IMR-90 (cell line): ENCODE measurements around the gene STXBP2. TPM values are rescaled to one million over a fixed set of nuclear protein-coding genes. Genes with fewer than 3 reads are reported as not detected.

Experiments
- ATAC-seq: fragments of 200-7000 bp; cut with Tn5 transposase; 2 replicates; pipeline ENCODE4 v1.9.1; 2020; ENCODE audit warnings: low read depth, mild to moderate bottlenecking, moderate library complexity
- BruUV-seq: library from RNA; stranded (reverse); fragments of 400-500 nt; replicated peaks from 2 replicates; lab custom pipeline; 2021; lab: Mats Ljungman, UMichigan
- CTCF ChIA-PET: fragments of 300-600 bp; formaldehyde crosslinking; extraction: SDS; loops from one replicate; lab custom pipeline; 2021; ENCODE audit warnings: antibody characterized with exemption; lab: Yijun Ruan, JAX
- POLR2A ChIA-PET: fragments of 300-600 bp; sonication (Branson Sonifier 250); formaldehyde crosslinking; loops from one replicate; lab custom pipeline; 2022; ENCODE audit warnings: antibody characterized with exemption; ENCODE audit not compliant: unreplicated experiment; lab: Charles Lee
- DNase-seq: peaks from one replicate; pipeline ENCODE4 v3.0.0; 2013
- H2AFZ ChIP-seq: replicated peaks from 2 replicates; pipeline ENCODE3; 2013; ENCODE audit warnings: low read length, mild to moderate bottlenecking; ENCODE audit not compliant: poor library complexity
- H2AK5ac ChIP-seq: 2 replicates; pipeline ENCODE4 v1.6.1; 2013; ENCODE audit warnings: low read depth, low read length, inconsistent platforms
- H2AK9ac ChIP-seq: replicated peaks from 2 replicates; pipeline ENCODE3; 2013; ENCODE audit warnings: mild to moderate bottlenecking, low read depth, low read length, moderate library complexity; ENCODE audit not compliant: poor library complexity
- H2BK120ac ChIP-seq: 2 replicates; pipeline ENCODE4 v1.6.1; 2013; ENCODE audit warnings: low read depth, low read length, inconsistent platforms
- H2BK15ac ChIP-seq: 3 replicates; pipeline ENCODE4 v1.6.1; 2013; ENCODE audit warnings: low read depth, low read length, inconsistent platforms
- H2BK20ac ChIP-seq: 2 replicates; pipeline ENCODE4 v1.6.1; 2013; ENCODE audit warnings: low read depth, mild to moderate bottlenecking, inconsistent platforms, low read length, moderate library complexity
- H2BK5ac ChIP-seq: 2 replicates; pipeline ENCODE4 v1.6.1; 2013; ENCODE audit warnings: mild to moderate bottlenecking, low read depth, low read length, inconsistent platforms; ENCODE audit not compliant: poor library complexity, severe bottlenecking
- H3K14ac ChIP-seq: replicated peaks from 2 replicates; pipeline ENCODE4 v1.6.1; 2013; ENCODE audit warnings: low read depth, low read length, inconsistent platforms
- H3K18ac ChIP-seq: 2 replicates; pipeline ENCODE4 v1.6.1; 2013; ENCODE audit warnings: low read depth, low read length, control low read depth
- H3K23ac ChIP-seq: 2 replicates; pipeline ENCODE4 v1.6.1; 2013; ENCODE audit warnings: low read depth, low read length, inconsistent platforms
- H3K27ac ChIP-seq: 2 replicates; pipeline ENCODE4 v1.5.1; 2013; ENCODE audit warnings: mild to moderate bottlenecking, control low read depth, low read length; ENCODE audit not compliant: insufficient read depth
- H3K27me3 ChIP-seq: 2 replicates; pipeline ENCODE4 v1.6.1; 2013; ENCODE audit warnings: low read length; ENCODE audit not compliant: control insufficient read depth, insufficient read depth
- H3K36me3 ChIP-seq: 2 replicates; pipeline ENCODE4 v1.6.1; 2013; ENCODE audit warnings: low read length, mixed read lengths; ENCODE audit not compliant: control insufficient read depth, insufficient read depth
- H3K4ac ChIP-seq: 2 replicates; pipeline ENCODE4 v1.6.1; 2013; ENCODE audit warnings: low read depth, low read length, inconsistent platforms
- H3K4me1 ChIP-seq: 2 replicates; pipeline ENCODE4 v1.6.1; 2013; ENCODE audit warnings: low read length, mixed read lengths; ENCODE audit not compliant: control insufficient read depth, insufficient read depth
- H3K4me2 ChIP-seq: 2 replicates; pipeline ENCODE4 v1.6.1; 2013; ENCODE audit warnings: low read depth, mild to moderate bottlenecking, control low read depth, low read length, moderate library complexity
- H3K4me3 ChIP-seq: 2 replicates; pipeline ENCODE4 v1.5.1; 2013; ENCODE audit warnings: low read depth, mild to moderate bottlenecking, control low read depth, low read length, moderate library complexity; ENCODE audit not compliant: insufficient read depth
- H3K56ac ChIP-seq: 2 replicates; pipeline ENCODE4 v1.6.1; 2013; ENCODE audit warnings: low read length, inconsistent platforms; ENCODE audit not compliant: insufficient read depth; ENCODE audit errors: extremely low read depth
- H3K79me1 ChIP-seq, 2 experiments: 2 replicates each; pipeline ENCODE4 v1.6.1; 2013; ENCODE audit warnings: low read length in 2 of 2, inconsistent platforms in 1 of 2, low read depth in 1 of 2
- H3K9ac ChIP-seq: 2 replicates; pipeline ENCODE4 v1.6.1; 2013; ENCODE audit warnings: low read depth, low read length, control low read depth
- H3K9me1 ChIP-seq: 2 replicates; pipeline ENCODE4 v1.6.1; 2013; ENCODE audit warnings: low read length, inconsistent platforms; ENCODE audit not compliant: insufficient read depth
- H3K9me3 ChIP-seq: 2 replicates; pipeline ENCODE4 v1.6.1; 2013; ENCODE audit warnings: low read length; ENCODE audit not compliant: control insufficient read depth, insufficient read depth
- H4K20me1 ChIP-seq: 2 replicates; pipeline ENCODE4 v1.6.1; 2013; ENCODE audit warnings: low read length, inconsistent platforms; ENCODE audit not compliant: insufficient read depth
- H4K5ac ChIP-seq: 2 replicates; pipeline ENCODE4 v1.6.1; 2013; ENCODE audit warnings: mild to moderate bottlenecking, low read depth, low read length, control low read depth
- H4K8ac ChIP-seq, 2 experiments: 2 replicates each; pipeline ENCODE4 v1.6.1; 2013; ENCODE audit warnings: low read depth in 2 of 2, low read length in 2 of 2, control low read depth in 1 of 2, inconsistent platforms in 1 of 2
- H4K91ac ChIP-seq: 2 replicates; pipeline ENCODE4 v1.6.1; 2013; ENCODE audit warnings: low read depth, low read length, inconsistent platforms; ENCODE audit not compliant: insufficient read depth
- BHLHE40 ChIP-seq: fragments of 150-350 bp; IDR thresholded peaks from 2 replicates; pipeline ENCODE4 v1.6.1; 2016; ENCODE audit warnings: mild to moderate bottlenecking, low read depth, low read length
- CEBPB ChIP-seq: IDR thresholded peaks from 2 replicates; pipeline ENCODE4 v1.6.1; 2012; ENCODE audit warnings: low read depth, low read length, improper control_type of control experiment
- CTCF ChIP-seq: conservative IDR thresholded peaks from 2 replicates; pipeline ENCODE4 v1.5.1; 2012; ENCODE audit warnings: mild to moderate bottlenecking, low read depth, low read length, improper control_type of control experiment
- ELK1 ChIP-seq: fragments of 150-350 bp; IDR thresholded peaks from 2 replicates; pipeline ENCODE4 v1.6.1; 2016; ENCODE audit warnings: low read depth, mild to moderate bottlenecking, low read length, moderate library complexity, borderline replicate concordance
- FOS ChIP-seq: fragments of 150-350 bp; IDR thresholded peaks from 2 replicates; pipeline ENCODE4 v1.6.1; 2016; ENCODE audit warnings: low read depth, low read length
- MAFK ChIP-seq: IDR thresholded peaks from 2 replicates; pipeline ENCODE4 v1.6.1; 2012; ENCODE audit warnings: low read depth, low read length, improper control_type of control experiment
- MAZ ChIP-seq: IDR thresholded peaks from 2 replicates; pipeline ENCODE4 v1.6.1; 2012; ENCODE audit warnings: low read depth, mild to moderate bottlenecking, low read length, improper control_type of control experiment, moderate library complexity, borderline replicate concordance
- MXI1 ChIP-seq: IDR thresholded peaks from 2 replicates; pipeline ENCODE4 v1.6.1; 2012; ENCODE audit warnings: low read depth, mild to moderate bottlenecking, low read length, moderate library complexity, borderline replicate concordance
- NFE2L2 ChIP-seq: fragments of 150-350 bp; IDR thresholded peaks from 2 replicates; pipeline ENCODE4 v1.6.1; 2016; ENCODE audit warnings: low read depth, mild to moderate bottlenecking, low read length
- RAD21 ChIP-seq: IDR thresholded peaks from 2 replicates; pipeline ENCODE4 v1.6.1; 2012; ENCODE audit warnings: low read length, improper control_type of control experiment
- RCOR1 ChIP-seq: IDR thresholded peaks from 2 replicates; pipeline ENCODE4 v1.6.1; 2012; ENCODE audit warnings: mild to moderate bottlenecking, low read length, improper control_type of control experiment; ENCODE audit not compliant: insufficient replicate concordance
- RFX5 ChIP-seq: IDR thresholded peaks from 2 replicates; pipeline ENCODE4 v1.8.0; 2012; ENCODE audit warnings: low read depth, mild to moderate bottlenecking, low read length, moderate library complexity
- USF2 ChIP-seq: fragments of 150-350 bp; IDR thresholded peaks from 2 replicates; pipeline ENCODE4 v1.6.1; 2017; ENCODE audit warnings: mild to moderate bottlenecking, antibody characterized with exemption, low read length, low read depth
- WGBS, 2 experiments: methylation state at CpG; one replicate each; pipeline versions ENCODE4 v1.1.5 to v1.1.7; 2013; ENCODE audit warnings: missing lambda C conversion rate in 2 of 2; ENCODE audit not compliant: insufficient read length in 1 of 2; ENCODE audit errors: extremely low coverage in 2 of 2; 5-methylcytosine and 5-hydroxymethylcytosine counted together
- dilution Hi-C: fragments of 300-500 bp; cut with HindIII; formaldehyde crosslinking; loops from one replicate; pipeline ENCODE4 v1.14.3; 2018; ENCODE audit warnings: low sequenced_read_pairs; ENCODE audit not compliant: unreplicated experiment
- in situ Hi-C: fragments of 300-500 bp; cut with MboI; formaldehyde crosslinking; loops from 3 replicates; pipeline ENCODE4 v1.14.3; 2019; ENCODE audit warnings: low sequenced_read_pairs, inconsistent platforms, mixed read lengths
- intact Hi-C: fragments of 100-400 bp; cut with micrococcal nuclease; formaldehyde crosslinking; loops from 2 replicates; pipeline ENCODE4 v1.10.0; 2022
- polyA plus RNA-seq, 3 experiments: library from polyadenylated mRNA; depleted of rRNA; stranded (reverse); fragments of >200 nt; gene quantifications; 2 replicates each; pipeline ENCODE4 v1.2.3, GENCODE V29; 2012; ENCODE audit warnings: low replicate concordance in 1 of 3
- total RNA-seq: library from RNA; depleted of rRNA; stranded (reverse); fragments of >200 nt; gene quantifications from 2 replicates; pipeline ENCODE4 v1.2.3, GENCODE V29; 2012

The STXBP2 gene
- total and polyA plus RNA-seq, 2 of the 4 experiments (the other 2 are of a cell fraction), result 3.9 to 12.6 TPM

- Histone ChIP-seq H3K18ac (no peak overlapping the region), H2AK9ac (peak overlapping the region; percentile 93), H2BK5ac (no peak overlapping the region), H3K79me1 (peaks cover 0 to 28% of the 10 kb centered on the region in 2 experiments; a peak in 3 of 4 replicates), H3K4me3 (peak overlapping the region; percentile 32), H3K36me3 (peaks cover 11% of the 10 kb centered on the region; the same call in 1 of the 2 replicates), H3K4me1 (peaks cover 4% of the 10 kb centered on the region; the same call in 1 of the 2 replicates), H2BK120ac (peak overlapping the region; percentile 59; the same call in 1 of the 2 replicates), H4K91ac (peak overlapping the region; percentile 55; the same call in 1 of the 2 replicates), H4K20me1 (peaks cover 4% of the 10 kb centered on the region), H3K27me3 (peaks cover 8% of the 10 kb centered on the region), H4K5ac (peak overlapping the region; percentile 95), H4K8ac (peak overlapping the region; percentile 89 to 99), H2BK15ac (no peak overlapping the region), H3K14ac (peak overlapping the region; percentile 78; the same call in 1 of the 2 replicates), H3K56ac (no peak overlapping the region), H2AK5ac (peak overlapping the region; percentile 68), H3K4me2 (peak overlapping the region; percentile 93), H3K27ac (no peak overlapping the region; the same call in 1 of the 2 replicates), H3K23ac (no peak overlapping the region), H3K4ac (peak overlapping the region; percentile 90), H2BK20ac (no peak overlapping the region), H3K9ac (peak overlapping the region; percentile 57), H3K9me1 (peaks cover 3% of the 10 kb centered on the region), H2AFZ (peak overlapping the region; percentile 100), H3K9me3 (no peaks in the 10 kb centered on the region)
- POLR2A ChIA-PET, result no interaction called here
- in situ Hi-C loops, result loop anchor here (10.0 kb wide), 1 partner anchor 115 kb away; no protein-coding TSS in a partner anchor
- DNase-seq (no peak), ATAC-seq (no peak)
- dilution Hi-C loops, result no loop called here
- intact Hi-C loops, result loop anchor here (1.0 to 2.0 kb wide), 4 partner anchors 28 to 326 kb away; partner anchors contain the start of genes PET100 and XAB2
- 70% methylated on average over 9 of the region's 22 CpGs; no CpG with 5 or more reads in 1 of the 2 experiments for WGBS, 2 experiments
- CTCF ChIA-PET, result interaction anchor here (0.6 to 1.3 kb wide), 4 partner anchors 19 to 480 kb away, joined by 3 to 6 read pairs (median 3); no protein-coding TSS in a partner anchor
- no TSS peak for BruUV-seq
- TF ChIP-seq CTCF (no peak), MAZ (no peak), CEBPB (no peak), ELK1 (no peak), RAD21 (no peak), BHLHE40 (no peak), FOS (no peak), MXI1 (no peak), RFX5 (no peak), RCOR1 (no peak), NFE2L2 (no peak), MAFK (no peak), USF2 (no peak)
These were observed 43.1 kb downstream of the STXBP2 start for GRCh38 chr19:7679771-7680605.
